Mesendoderm (in vitro differentiated cells): Measurements from ENCODE around the gene FBXL22.
"Not testable (repeated sequence)": the region's sequence is repeated elsewhere in the genome, so short reads cannot be mapped to it uniquely, and the experiment has no call there.

ENCODE experiments used
- DNase-seq: peaks from one replicate; pipeline ENCODE4 v3.0.0; 2013
- H2AK5ac ChIP-seq: 2 replicates; pipeline ENCODE4 v1.6.1; 2013; ENCODE audit warnings: low read length, inconsistent platforms
- H2BK120ac ChIP-seq: 2 replicates; pipeline ENCODE4 v1.6.1; 2013; ENCODE audit warnings: low read depth, mild to moderate bottlenecking, low read length, moderate library complexity, mixed read lengths
- H2BK15ac ChIP-seq: replicated peaks from 2 replicates; pipeline ENCODE4 v1.6.1; 2013; ENCODE audit warnings: low read depth, mild to moderate bottlenecking, moderate library complexity
- H2BK5ac ChIP-seq: 2 replicates; pipeline ENCODE4 v1.6.1; 2013; ENCODE audit warnings: low read length, inconsistent platforms
- H3K18ac ChIP-seq: 2 replicates; pipeline ENCODE4 v1.6.1; 2013; ENCODE audit warnings: mild to moderate bottlenecking, low read length, mixed read lengths
- H3K23ac ChIP-seq: one replicate; pipeline ENCODE4 v1.6.1; 2013; ENCODE audit warnings: low read length
- H3K27ac ChIP-seq: 2 replicates; pipeline ENCODE4 v1.5.1; 2013; ENCODE audit warnings: low read depth, mild to moderate bottlenecking, inconsistent platforms, low read length, moderate library complexity
- H3K27me3 ChIP-seq: 2 replicates; pipeline ENCODE4 v1.6.1; 2013; ENCODE audit warnings: low read length, control low read depth, mild to moderate bottlenecking, inconsistent platforms; ENCODE audit not compliant: insufficient read depth, poor library complexity
- H3K36me3 ChIP-seq: 2 replicates; pipeline ENCODE4 v1.6.1; 2013; ENCODE audit warnings: low read length, inconsistent platforms; ENCODE audit not compliant: control insufficient read depth, insufficient read depth
- H3K4ac ChIP-seq: one replicate; pipeline ENCODE4 v1.6.1; 2013; ENCODE audit warnings: low read depth, mild to moderate bottlenecking, low read length, moderate library complexity
- H3K4me1 ChIP-seq: 2 replicates; pipeline ENCODE4 v1.6.1; 2013; ENCODE audit warnings: low read depth, low read length, inconsistent platforms; ENCODE audit not compliant: control insufficient read depth
- H3K4me2 ChIP-seq: 2 replicates; pipeline ENCODE4 v1.6.1; 2013; ENCODE audit warnings: low read length
- H3K4me3 ChIP-seq: 2 replicates; pipeline ENCODE4 v1.5.1; 2013; ENCODE audit warnings: mild to moderate bottlenecking, low read length
- H3K56ac ChIP-seq: one replicate; pipeline ENCODE4 v1.6.1; 2013; ENCODE audit warnings: low read length
- H3K79me1 ChIP-seq: 2 replicates; pipeline ENCODE4 v1.6.1; 2013; ENCODE audit warnings: low read length, inconsistent platforms
- H3K79me2 ChIP-seq: 2 replicates; pipeline ENCODE4 v1.6.1; 2013; ENCODE audit warnings: mild to moderate bottlenecking, low read length; ENCODE audit not compliant: control insufficient read depth, insufficient read depth
- H3K9ac ChIP-seq: 2 replicates; pipeline ENCODE4 v1.6.1; 2013; ENCODE audit warnings: low read length, inconsistent platforms
- H4K5ac ChIP-seq: one replicate; pipeline ENCODE4 v1.6.1; 2013; ENCODE audit warnings: low read length
- H4K8ac ChIP-seq: one replicate; pipeline ENCODE4 v1.6.1; 2013; ENCODE audit warnings: low read depth, mild to moderate bottlenecking, control low read depth, low read length, moderate library complexity
- WGBS: extraction: QIAGEN DNeasy Blood & Tissue Kit; methylation state at CpG from one replicate; pipeline ENCODE4 v1.1.7; 2013; ENCODE audit warnings: low lambda C conversion rate, missing lambda C conversion rate; ENCODE audit not compliant: insufficient coverage; ENCODE audit errors: extremely low coverage; 5-methylcytosine and 5-hydroxymethylcytosine counted together

FBXL22 gene

GRCh38 chr15:63617147-63617546, 20.0 kb downstream of the FBXL22 start:
- H3K4me3 ChIP-seq, H3K27me3 ChIP-seq, H3K4me1 ChIP-seq, H3K4ac ChIP-seq, H3K9ac ChIP-seq, H2BK5ac ChIP-seq, H3K36me3 ChIP-seq, H3K27ac ChIP-seq, H3K56ac ChIP-seq, H4K8ac ChIP-seq, H3K79me2 ChIP-seq, H2BK15ac ChIP-seq, H3K23ac ChIP-seq, H2BK120ac ChIP-seq, H3K4me2 ChIP-seq, H3K18ac ChIP-seq, H2AK5ac ChIP-seq, H4K5ac ChIP-seq, DNase-seq, H3K79me1 ChIP-seq: not testable (repeated sequence)
- no CpG with 5 or more reads among the region's 4 CpGs for whole genome bisulfite sequencing

DNA sequence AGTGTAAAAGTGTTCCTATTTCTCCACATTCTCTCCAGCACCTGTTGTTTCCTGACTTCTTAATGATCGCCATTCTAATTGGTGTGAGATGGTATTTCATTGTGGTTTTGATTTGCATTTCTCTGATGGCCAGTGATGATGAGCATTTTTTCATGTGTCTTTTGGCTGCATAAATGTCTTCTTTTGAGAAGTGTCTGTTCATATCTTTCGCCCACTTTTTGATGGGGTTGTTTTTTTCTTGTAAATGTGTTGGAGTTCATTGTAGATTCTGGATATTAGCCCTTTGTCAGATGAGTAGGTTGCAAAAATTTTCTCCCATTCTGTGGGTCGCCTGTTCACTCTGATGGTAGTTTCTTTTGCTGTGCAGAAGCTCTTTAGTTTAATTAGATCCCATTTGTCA, 20.4 kb downstream of the FBXL22 start:
- H2BK120ac ChIP-seq, H3K27me3 ChIP-seq, H3K4ac ChIP-seq, H4K8ac ChIP-seq, H3K79me1 ChIP-seq, H3K56ac ChIP-seq, H3K9ac ChIP-seq, DNase-seq, H3K27ac ChIP-seq, H2BK5ac ChIP-seq, H3K23ac ChIP-seq, H3K4me2 ChIP-seq, H3K18ac ChIP-seq, H3K36me3 ChIP-seq, H3K79me2 ChIP-seq, H2BK15ac ChIP-seq, H4K5ac ChIP-seq, H3K4me1 ChIP-seq, H2AK5ac ChIP-seq, H3K4me3 ChIP-seq: not testable (repeated sequence)
- no CpG with 5 or more reads among the region's 3 CpGs for WGBS

GRCh38 chr15:63620760-63621159, 23.6 kb downstream of the FBXL22 start:
- H2BK15ac ChIP-seq, result not testable (repeated sequence)
- WGBS, result no CpG with 5 or more reads among the region's 2 CpGs

GRCh38 chr15:63623232-63623969, 26.2 kb downstream of the FBXL22 start:
- no peak overlapping the region for H3K4me2 ChIP-seq
- peaks cover 2% of the 10 kb centered on the region for H3K36me3 ChIP-seq
- H3K23ac ChIP-seq, result no peak overlapping the region
- no peak overlapping the region for H2BK5ac ChIP-seq
- no peak overlapping the region for H3K18ac ChIP-seq
- no peak overlapping the region for H3K4ac ChIP-seq
- no peak overlapping the region for H3K9ac ChIP-seq
- no peak overlapping the region for H2BK120ac ChIP-seq
- H3K4me3 ChIP-seq, result no peak overlapping the region
- no peak overlapping the region for H3K27ac ChIP-seq
- no peak overlapping the region for H3K56ac ChIP-seq
- no peaks in the 10 kb centered on the region for H3K79me1 ChIP-seq
- no peak for DNase-seq
- H3K27me3 ChIP-seq, result no peaks in the 10 kb centered on the region
- no peaks in the 10 kb centered on the region for H3K79me2 ChIP-seq
- H4K8ac ChIP-seq, result no peak overlapping the region
- no peaks in the 10 kb centered on the region for H3K4me1 ChIP-seq
- no peak overlapping the region for H2BK15ac ChIP-seq
- H4K5ac ChIP-seq, result no peak overlapping the region
- no CpG with 5 or more reads among the region's 8 CpGs for WGBS
- no peak overlapping the region for H2AK5ac ChIP-seq

More at GRCh38 chr15:63620760-63621159, 23.6 kb downstream of the FBXL22 start:
- H3K4ac ChIP-seq, H3K27me3 ChIP-seq, H3K9ac ChIP-seq, H3K27ac ChIP-seq, H3K4me1 ChIP-seq, H3K18ac ChIP-seq, H3K23ac ChIP-seq, H3K79me1 ChIP-seq, H3K36me3 ChIP-seq, H4K8ac ChIP-seq, H2BK5ac ChIP-seq, H2BK120ac ChIP-seq, H3K4me2 ChIP-seq, H3K56ac ChIP-seq, H2AK5ac ChIP-seq, H3K79me2 ChIP-seq, H3K4me3 ChIP-seq, H4K5ac ChIP-seq, DNase-seq: not testable (repeated sequence)

DNA sequence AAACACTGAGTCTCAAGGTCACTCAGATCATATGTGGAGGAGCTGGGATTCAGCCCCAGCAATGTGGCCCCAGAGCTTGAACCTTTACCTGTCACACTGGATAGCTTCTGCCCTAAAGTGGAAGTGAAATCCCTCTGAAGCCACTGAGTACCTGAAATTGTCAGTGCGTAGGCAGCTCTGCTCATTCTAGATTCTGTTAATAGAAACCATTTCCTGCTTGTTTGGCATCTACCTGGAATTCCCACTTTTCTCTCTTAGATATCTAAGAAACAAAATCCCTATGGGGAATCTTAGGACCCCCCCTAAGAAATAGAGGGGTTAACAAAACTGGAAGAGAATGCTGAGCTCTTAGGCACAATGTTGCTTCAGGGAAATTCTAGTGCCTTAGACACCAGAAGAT, 29.8 kb downstream of the FBXL22 start:
- H3K79me1 ChIP-seq, result no peaks in the 10 kb centered on the region
- no peak overlapping the region for H2BK15ac ChIP-seq
- no peak overlapping the region for H3K4ac ChIP-seq
- no peak overlapping the region for H2BK120ac ChIP-seq
- H4K8ac ChIP-seq, result no peak overlapping the region
- DNase-seq, result no peak
- H3K9ac ChIP-seq, result no peak overlapping the region
- H2AK5ac ChIP-seq, result no peak overlapping the region
- H3K18ac ChIP-seq, result no peak overlapping the region
- H3K4me1 ChIP-seq, result no peaks in the 10 kb centered on the region
- H4K5ac ChIP-seq, result no peak overlapping the region
- no peak overlapping the region for H2BK5ac ChIP-seq
- H3K36me3 ChIP-seq, result peaks cover 3% of the 10 kb centered on the region
- H3K27ac ChIP-seq, result no peak overlapping the region
- H3K79me2 ChIP-seq, result no peaks in the 10 kb centered on the region
- no peak overlapping the region for H3K4me2 ChIP-seq
- no peak overlapping the region for H3K4me3 ChIP-seq
- H3K23ac ChIP-seq, result no peak overlapping the region
- no peaks in the 10 kb centered on the region for H3K27me3 ChIP-seq
- H3K56ac ChIP-seq, result no peak overlapping the region
- WGBS, result no CpG with 5 or more reads among the region's 1 CpG
